ENCODE results near the gene ADGRL3. TPM values are rescaled to one million over a fixed set of nuclear protein-coding genes. Genes with fewer than 3 reads are reported as not detected.

Gene ADGRL3
- total and polyA plus RNA-seq, 4 donors = 0.07 to 1.7 (median 0.82) TPM

- Histone ChIP-seq H3K27ac (ENCODE audit: low read depth in 1 of 2, low read length in 2 of 2) (no peak overlapping the region), H3K36me3 (ENCODE audit: control insufficient read depth in 4 of 4, insufficient read depth in 3 of 4, low read depth in 1 of 4, low read length in 3 of 4) (no peaks in the 10 kb centered on the region), H3K9ac (ENCODE audit: low read depth in 1 of 2, low read length in 2 of 2) (no peak overlapping the region), H3K27me3 (ENCODE audit: control insufficient read depth in 4 of 4, insufficient read depth in 4 of 4, low read length in 3 of 4) (peaks cover 0 to 22% (median 3%) of the 10 kb centered on the region in 4 donors), H3K9me3 (ENCODE audit: control insufficient read depth in 4 of 4, low read length in 3 of 4) (no peaks in the 10 kb centered on the region), H3K4me1 (ENCODE audit: control insufficient read depth in 4 of 4, insufficient read depth in 4 of 4, low read length in 3 of 4) (peaks cover 4 to 18% (median 6%) of the 10 kb centered on the region in 4 donors), H3K4me3 (ENCODE audit: low read depth in 1 of 3, low read length in 3 of 3) (no peak overlapping the region)
- no peak for DNase-seq (ENCODE audit: low spot score)
- TF ChIP-seq YY1 (IDR thresholded peaks at IDR 0.05) (no peak), RXRA (IDR thresholded peaks at IDR 0.05) (no peak), RAD21 (IDR thresholded peaks at IDR 0.05) (no peak)
- 6% methylated on average over 9 of the region's 9 CpGs for WGBS
These were observed 296 bp upstream of the ADGRL3 start for GRCh38 chr4:61199873-61200186.

- H3K27me3 ChIP-seq (ENCODE audit: control insufficient read depth in 4 of 4, insufficient read depth in 4 of 4, low read length in 3 of 4) = peaks cover 0 to 22% (median 3%) of the 10 kb centered on the region in 4 donors
- 2% methylated on average over 41 of the region's 41 CpGs for WGBS
- no peaks in the 10 kb centered on the region for H3K36me3 ChIP-seq (ENCODE audit: control insufficient read depth in 4 of 4, insufficient read depth in 3 of 4, low read depth in 1 of 4, low read length in 3 of 4)
- H3K9me3 ChIP-seq (ENCODE audit: control insufficient read depth in 4 of 4, low read length in 3 of 4) = no peaks in the 10 kb centered on the region
- no peak for DNase-seq (ENCODE audit: low spot score)
- H3K9ac ChIP-seq (ENCODE audit: low read depth in 1 of 2, low read length in 2 of 2) = no peak overlapping the region
- H3K4me1 ChIP-seq (ENCODE audit: control insufficient read depth in 4 of 4, insufficient read depth in 4 of 4, low read length in 3 of 4) = peaks cover 4 to 18% (median 6%) of the 10 kb centered on the region in 4 donors
- H3K4me3 ChIP-seq (ENCODE audit: low read depth in 1 of 3, low read length in 3 of 3) = peak overlapping the region in 2 of 3 donors; percentile 41 to 46
- TF ChIP-seq GABPA (IDR thresholded peaks at IDR 0.05 in 1 of 2, conservative IDR thresholded peaks at IDR 0.05 in 1 of 2) (no peak), CTCF (IDR thresholded peaks at IDR 0.05; ENCODE audit: low read depth, low read length, missing input control) (no peak), EGR1 (IDR thresholded peaks at IDR 0.05; ENCODE audit: low read depth in 2 of 2) (no peak), HNF4G (IDR thresholded peaks at IDR 0.05) (no peak), RXRA (IDR thresholded peaks at IDR 0.05) (no peak), REST (IDR thresholded peaks at IDR 0.05) (no peak), SP1 (IDR thresholded peaks at IDR 0.05) (no peak), FOXA2 (IDR thresholded peaks at IDR 0.05) (no peak), FOXA1 (IDR thresholded peaks at IDR 0.05) (no peak), YY1 (IDR thresholded peaks at IDR 0.05) (no peak), NR2F2 (IDR thresholded peaks at IDR 0.05) (no peak)
- H3K27ac ChIP-seq (ENCODE audit: low read depth in 1 of 2, low read length in 2 of 2) = no peak overlapping the region
These were observed 895 bp downstream of the ADGRL3 start for GRCh38 chr4:61200916-61201526.

GRCh38 chr4:61201561-61201960 is 1.4 kb downstream of the ADGRL3 start:
- H3K9ac ChIP-seq (ENCODE audit: low read depth in 1 of 2, low read length in 2 of 2) = no peak overlapping the region
- no peak for DNase-seq (ENCODE audit: low spot score)
- no peak overlapping the region for H3K27ac ChIP-seq (ENCODE audit: low read depth in 1 of 2, low read length in 2 of 2)
- 2% methylated on average over 28 of the region's 28 CpGs for WGBS
- H3K27me3 ChIP-seq (ENCODE audit: control insufficient read depth in 4 of 4, insufficient read depth in 4 of 4, low read length in 3 of 4) = peaks cover 0 to 22% (median 3%) of the 10 kb centered on the region in 4 donors
- peaks cover 4 to 18% (median 6%) of the 10 kb centered on the region in 4 donors for H3K4me1 ChIP-seq (ENCODE audit: control insufficient read depth in 4 of 4, insufficient read depth in 4 of 4, low read length in 3 of 4)
- H3K36me3 ChIP-seq (ENCODE audit: control insufficient read depth in 4 of 4, insufficient read depth in 3 of 4, low read depth in 1 of 4, low read length in 3 of 4) = no peaks in the 10 kb centered on the region
- H3K4me3 ChIP-seq (ENCODE audit: low read depth in 1 of 3, low read length in 3 of 3) = peak overlapping the region in 2 of 3 donors; percentile 41 to 46
- no peaks in the 10 kb centered on the region for H3K9me3 ChIP-seq (ENCODE audit: control insufficient read depth in 4 of 4, low read length in 3 of 4)
- TF ChIP-seq HNF4A (conservative IDR thresholded peaks at IDR 0.05) (no peak), HNF4G (IDR thresholded peaks at IDR 0.05) (no peak), SP1 (IDR thresholded peaks at IDR 0.05) (no peak), JUND (IDR thresholded peaks at IDR 0.05) (no peak), RXRA (IDR thresholded peaks at IDR 0.05) (no peak), REST (IDR thresholded peaks at IDR 0.05) (no peak), MAX (IDR thresholded peaks at IDR 0.05) (no peak), TAF1 (conservative IDR thresholded peaks at IDR 0.05) (no peak), EGR1 (IDR thresholded peaks at IDR 0.05; ENCODE audit: low read depth in 2 of 2) (no peak), ZBTB33 (IDR thresholded peaks at IDR 0.05) (no peak), GABPA (IDR thresholded peaks at IDR 0.05 in 1 of 2, conservative IDR thresholded peaks at IDR 0.05 in 1 of 2) (no peak)

Measured in liver (tissue), 9 donors.